ENCODE measurements around the gene TMEM150C. TPM values are rescaled to one million over a fixed set of nuclear protein-coding genes. Genes with fewer than 3 reads are reported as not detected.

Gene TMEM150C
- total RNA-seq, 6 experiments from 2014 or later, result 3.5 to 11.8 (median 6.8) TPM

- peak overlapping the region in 2 of 3 donors; percentile 28 to 56 for H3K27ac ChIP-seq
- H3K36me3 ChIP-seq, result no peaks in the 10 kb centered on the region
- ATAC-seq, result peak; percentile 93 to 96 (median 96)
- peaks cover 0 to 14% (median 2%) of the 10 kb centered on the region in 4 donors for H3K4me1 ChIP-seq
- TF ChIP-seq CTCF (IDR thresholded peaks at IDR 0.05) (no peak), POLR2A (IDR thresholded peaks at IDR 0.05) (no peak)
- intact Hi-C loops (cut with DNase I), result no loop called here
- no peaks in the 10 kb centered on the region for H3K9me3 ChIP-seq
- peak in 1 of 3 donors; percentile 74 for DNase-seq
- 31% methylated on average over 2 of the region's 3 CpGs for WGBS (ENCODE audit: insufficient coverage, low coverage, low lambda C conversion rate, missing lambda C conversion rate)
- H3K27me3 ChIP-seq, result no peaks in the 10 kb centered on the region
- H3K4me3 ChIP-seq, result no peak overlapping the region
These were observed 46.1 kb downstream of the TMEM150C start for GRCh38 chr4:82515705-82516104.

GRCh38 chr4:82513382-82513781 is 48.4 kb downstream of the TMEM150C start:
- 58% methylated on average over 2 of the region's 2 CpGs for WGBS (ENCODE audit: insufficient coverage, low coverage, low lambda C conversion rate, missing lambda C conversion rate)
- no peaks in the 10 kb centered on the region for H3K36me3 ChIP-seq
- ATAC-seq, result peak; percentile 48 to 63 (median 56)

GRCh38 chr4:82510216-82510615 is 51.6 kb downstream of the TMEM150C start:
- Histone ChIP-seq H3K27ac (no peak overlapping the region), H3K4me3 (no peak overlapping the region), H3K4me1 (peaks cover 0 to 18% (median 0%) of the 10 kb centered on the region in 4 donors), H3K9me3 (no peaks in the 10 kb centered on the region), H3K27me3 (no peaks in the 10 kb centered on the region), H3K36me3 (no peaks in the 10 kb centered on the region)
- intact Hi-C loops (cut with DNase I), result no loop called here
- no peak for TF ChIP-seq CTCF (IDR thresholded peaks at IDR 0.05)
- no peak for TF ChIP-seq POLR2A (IDR thresholded peaks at IDR 0.05)
- peak; percentile 65 to 86 (median 67) for ATAC-seq
- no peak for DNase-seq
- 85% methylated on average over 3 of the region's 3 CpGs for WGBS (ENCODE audit: insufficient coverage, low coverage, low lambda C conversion rate, missing lambda C conversion rate)

More at GRCh38 chr4:82513382-82513781, 48.4 kb downstream of the TMEM150C start:
- no peaks in the 10 kb centered on the region for H3K9me3 ChIP-seq
- no peak for DNase-seq
- no peak for TF ChIP-seq POLR2A (IDR thresholded peaks at IDR 0.05)
- TF ChIP-seq CTCF (IDR thresholded peaks at IDR 0.05), result no peak
- H3K27me3 ChIP-seq, result no peaks in the 10 kb centered on the region
- H3K4me1 ChIP-seq, result peaks cover 0 to 21% (median 2%) of the 10 kb centered on the region in 4 donors
- no peak overlapping the region for H3K4me3 ChIP-seq
- peak overlapping the region in 2 of 3 donors; percentile 21 to 45 for H3K27ac ChIP-seq
- intact Hi-C loops (cut with DNase I), result no loop called here

GRCh38 chr4:82508806-82509428 is 52.9 kb downstream of the TMEM150C start:
- H3K27me3 ChIP-seq, result no peaks in the 10 kb centered on the region
- H3K36me3 ChIP-seq, result no peaks in the 10 kb centered on the region
- H3K27ac ChIP-seq, result no peak overlapping the region
- WGBS (ENCODE audit: insufficient coverage, low coverage, low lambda C conversion rate, missing lambda C conversion rate), result 76% methylated on average over 5 of the region's 5 CpGs
- H3K4me3 ChIP-seq, result no peak overlapping the region
- intact Hi-C loops (cut with DNase I), result no loop called here
- no peak for TF ChIP-seq POLR2A (IDR thresholded peaks at IDR 0.05)
- no peak for TF ChIP-seq CTCF (IDR thresholded peaks at IDR 0.05)
- ATAC-seq (no peak), DNase-seq (no peak)
- H3K4me1 ChIP-seq, result peaks cover 0 to 18% (median 0%) of the 10 kb centered on the region in 4 donors
- H3K9me3 ChIP-seq, result no peaks in the 10 kb centered on the region

All from right lobe of liver (tissue), 6 donors.